ENCODE results near the gene HYDIN.

- TF ChIP-seq CTCF (IDR thresholded peaks at IDR 0.05; ENCODE audit: low read depth, low read length) (no peak), EZH2phosphoT487 (IDR thresholded peaks at IDR 0.05; ENCODE audit: low read depth) (no peak)
Measured at GRCh38 chr16:70774261-70774660, 456.3 kb downstream of the HYDIN start.

Data from OCI-LY3 (cell line).